B cell (primary cell): ENCODE measurements around the gene TPCN2. TPM values are rescaled to one million over a fixed set of nuclear protein-coding genes. Genes with fewer than 3 reads are reported as not detected.

ENCODE experiments used
- ATAC-seq: fragments of 200-7000 bp; cut with Tn5 transposase; one replicate; pipeline ENCODE4 v1.10.0; 2021; ENCODE audit warnings: low read depth, mild to moderate bottlenecking, moderate number of reproducible peaks, moderate library complexity
- CTCF ChIA-PET: fragments of 350-600 bp; sonication (Branson Sonifier 250); formaldehyde crosslinking; loops from one replicate; lab custom pipeline; 2021; ENCODE audit warnings: antibody characterized with exemption, inconsistent platforms; lab: Charles Lee
- POLR2A ChIA-PET: fragments of 350-600 bp; sonication (Branson Sonifier 250); formaldehyde crosslinking; loops from one replicate; lab custom pipeline; 2021; ENCODE audit warnings: antibody characterized with exemption; lab: Charles Lee
- DNase-seq: peaks from one replicate; pipeline ENCODE4 v3.0.0; 2013
- H2AFZ ChIP-seq: 2 replicates; pipeline ENCODE4 v1.6.1; 2012; ENCODE audit warnings: mild to moderate bottlenecking, low read depth, low read length; ENCODE audit not compliant: insufficient read depth, poor library complexity, severe bottlenecking
- H3K27ac ChIP-seq, 2 donors: 1 replicate in 1 of 2; 2 replicates in 1 of 2; pipeline ENCODE4 v1.5.1; 2012 to 2013; ENCODE audit warnings: low read length in 2 of 2, mild to moderate bottlenecking in 2 of 2, moderate library complexity in 1 of 2
- H3K27me3 ChIP-seq, 4 experiments: fragments of 200-600 bp in 1 of 4; sonication (generic) in 1 of 4; replicated peaks in 1 of 4; 1 replicate in 2 of 4; 2 replicates in 2 of 4; pipeline versions ENCODE4 v1.6.1 to v1.7.0; 2013 to 2016; ENCODE audit warnings: low read length in 3 of 4, mild to moderate bottlenecking in 2 of 4, mixed read lengths in 1 of 4, moderate library complexity in 1 of 4; ENCODE audit not compliant: insufficient read depth in 4 of 4, control insufficient read depth in 3 of 4; ENCODE audit errors: control extremely low read depth in 1 of 4
- H3K36me3 ChIP-seq, 2 experiments: replicated peaks in 1 of 2; 1 replicate in 1 of 2; 2 replicates in 1 of 2; pipeline versions ENCODE4 v1.6.1 to v1.7.1; 2013; ENCODE audit warnings: low read length in 1 of 2; ENCODE audit not compliant: insufficient read depth in 2 of 2, control insufficient read depth in 1 of 2; ENCODE audit errors: control extremely low read depth in 1 of 2, extremely low read depth in 1 of 2
- H3K4me1 ChIP-seq, 2 donors: fragments of 200-600 bp in 1 of 2; sonication (generic) in 1 of 2; 1 replicate in 1 of 2; 2 replicates in 1 of 2; pipeline versions ENCODE4 v1.5.1 to v1.6.1; 2013 to 2017; ENCODE audit warnings: low read length in 2 of 2; ENCODE audit not compliant: control insufficient read depth in 2 of 2, insufficient read depth in 2 of 2
- H3K4me2 ChIP-seq: replicated peaks from 2 replicates; pipeline ENCODE3; 2012; ENCODE audit warnings: mild to moderate bottlenecking, low read depth, low read length; ENCODE audit not compliant: poor library complexity, severe bottlenecking
- H3K4me3 ChIP-seq, 5 experiments: fragments of 200-600 bp in 1 of 5; sonication (generic) in 1 of 5; 1 replicate in 3 of 5; 2 replicates in 2 of 5; pipeline versions ENCODE4 v1.5.1 to v1.7.0; 2011 to 2016; ENCODE audit warnings: low read length in 4 of 5, mild to moderate bottlenecking in 4 of 5, low read depth in 2 of 5, control low read depth in 1 of 5, moderate library complexity in 1 of 5; ENCODE audit not compliant: insufficient read depth in 1 of 5; ENCODE audit errors: control extremely low read depth in 1 of 5, extremely low read depth in 1 of 5
- H3K79me2 ChIP-seq: fragments of 200-600 bp; sonication (generic); one replicate; pipeline ENCODE4 v1.6.0; 2016; ENCODE audit warnings: low read length; ENCODE audit not compliant: control insufficient read depth, insufficient read depth
- H3K9ac ChIP-seq: fragments of 200-600 bp; sonication (generic); 2 replicates; pipeline ENCODE4 v1.6.1; 2017; ENCODE audit warnings: mild to moderate bottlenecking, low read length, moderate library complexity
- H3K9me3 ChIP-seq, 3 donors: one replicate each; pipeline versions ENCODE4 v1.6.1 to v1.7.1; 2013; ENCODE audit warnings: low read length in 2 of 3; ENCODE audit not compliant: control insufficient read depth in 2 of 3, insufficient read depth in 1 of 3; ENCODE audit errors: control extremely low read depth in 1 of 3
- H4K20me1 ChIP-seq: 2 replicates; pipeline ENCODE4 v1.6.0; 2012; ENCODE audit warnings: mild to moderate bottlenecking, low read length; ENCODE audit not compliant: insufficient read depth, control insufficient read depth, poor library complexity, severe bottlenecking
- H3K27ac Mint-ChIP-seq: one replicate; pipeline ENCODE4 v1.8.0; 2021; ENCODE audit warnings: mixed read lengths
- H3K27me3 Mint-ChIP-seq: one replicate; pipeline ENCODE4 v1.8.0; 2021; ENCODE audit warnings: mixed read lengths
- H3K4me1 Mint-ChIP-seq: one replicate; pipeline ENCODE4 v1.8.0; 2021; ENCODE audit warnings: mixed read lengths
- H3K4me3 Mint-ChIP-seq: one replicate; pipeline ENCODE4 v1.8.0; 2021; ENCODE audit warnings: mixed read lengths
- H3K9me3 Mint-ChIP-seq: one replicate; pipeline ENCODE4 v1.8.0; 2022; ENCODE audit warnings: mixed read lengths; ENCODE audit not compliant: insufficient read depth
- EZH2 ChIP-seq: IDR thresholded peaks from 2 replicates; pipeline ENCODE4 v1.6.1; 2012; ENCODE audit warnings: borderline replicate concordance, low read depth, mild to moderate bottlenecking, moderate library complexity, low read length; ENCODE audit not compliant: insufficient read depth, poor library complexity, severe bottlenecking
- WGBS: methylation state at CpG from one replicate; pipeline ENCODE4 v1.1.5; 2013; ENCODE audit warnings: missing lambda C conversion rate; ENCODE audit not compliant: insufficient coverage; 5-methylcytosine and 5-hydroxymethylcytosine counted together
- intact Hi-C: fragments of 100-400 bp; cut with micrococcal nuclease; formaldehyde crosslinking; loops from one replicate; pipeline ENCODE4 v1.10.0; 2022
- polyA plus RNA-seq: library from polyadenylated mRNA; depleted of rRNA; stranded (reverse); fragments of >200 nt; gene quantifications from 2 replicates; pipeline ENCODE4 v1.2.3, GENCODE V29; 2012
- total RNA-seq, 2 donors: library from RNA; stranded (reverse); fragments of 120-200 nt in 1 of 2; gene quantifications; 1 replicate in 1 of 2; 2 replicates in 1 of 2; pipeline versions ENCODE4 v1.2.3 to v1.2.4, GENCODE V29; 2013 to 2022
- TF ChIP-seq, protein P1 (sequence below): fragments of 200-600 bp; IDR thresholded peaks from one replicate; pipeline ENCODE4 v1.8.0; 2022; ENCODE audit warnings: antibody characterized with exemption, mild to moderate bottlenecking

TPCN2 gene
- total and polyA plus RNA-seq, 2 donors (not counting 1 experiment from before 2014, with no cell fraction given), result 16.8 to 71.4 TPM

DNA sequence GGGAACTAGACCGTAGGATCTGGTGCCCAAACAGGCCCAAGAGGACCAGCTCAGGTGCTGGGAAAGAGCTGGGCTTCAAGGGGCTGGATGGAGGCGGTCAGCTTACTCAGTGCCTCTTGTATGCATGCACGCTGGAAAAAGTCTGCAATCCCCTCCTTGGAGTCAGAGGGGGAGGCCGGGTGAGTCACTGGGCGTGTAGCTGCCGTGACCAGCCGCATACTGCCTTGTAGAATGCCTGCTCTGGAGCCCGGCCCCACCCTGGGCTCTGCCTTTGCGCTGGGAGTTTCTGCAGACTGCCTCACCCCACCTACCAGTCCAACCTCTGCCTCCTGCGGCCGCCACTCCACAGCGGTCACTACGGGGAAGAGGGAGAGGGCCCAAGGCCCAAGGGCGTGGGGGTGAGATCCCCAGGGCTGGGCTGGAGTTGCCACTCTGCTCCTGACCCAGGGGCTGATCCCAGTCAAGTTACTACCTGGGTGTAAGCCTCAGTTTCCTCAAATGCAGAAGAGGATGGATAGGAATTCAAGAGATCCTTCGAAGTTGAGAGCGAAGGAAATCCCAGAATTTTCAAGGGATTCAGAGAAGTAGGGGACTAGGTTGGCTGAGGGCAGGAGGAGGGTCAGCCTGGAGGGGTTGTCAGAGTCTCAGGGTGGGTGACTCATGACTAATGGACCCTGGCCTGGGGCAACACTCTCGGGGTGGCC is 39.8 kb upstream of the TPCN2 start:
- Histone ChIP-seq H4K20me1 (no peaks in the 10 kb centered on the region), H3K4me2 (no peak overlapping the region), H3K36me3 (no peaks in the 10 kb centered on the region), H3K27me3 (peaks cover 0 to 46% (median 13%) of the 10 kb centered on the region in 4 experiments), H3K9me3 (no peaks in the 10 kb centered on the region), H2AFZ (no peak overlapping the region), H3K79me2 (no peaks in the 10 kb centered on the region), H3K27ac (no peak overlapping the region), H3K4me3 (no peak overlapping the region), H3K4me1 (peaks cover 0 to 3% of the 10 kb centered on the region in 2 donors), H3K9ac (no peak overlapping the region)
- ATAC-seq, result no peak
- no peaks in the 10 kb centered on the region for H3K9me3 Mint-ChIP-seq
- no peak for DNase-seq
- intact Hi-C loops, result no loop called here
- ChIA-PET POLR2A (no interaction called here), CTCF (no interaction called here)
- no peak overlapping the region for H3K4me3 Mint-ChIP-seq
- no peak overlapping the region for H3K27ac Mint-ChIP-seq
- WGBS, result 87% methylated on average over 17 of the region's 17 CpGs
- peaks cover 37% of the 10 kb centered on the region for H3K27me3 Mint-ChIP-seq
- H3K4me1 Mint-ChIP-seq, result peaks cover 2% of the 10 kb centered on the region
- TF ChIP-seq EZH2, result no peak
- TF ChIP-seq, protein P1, sequence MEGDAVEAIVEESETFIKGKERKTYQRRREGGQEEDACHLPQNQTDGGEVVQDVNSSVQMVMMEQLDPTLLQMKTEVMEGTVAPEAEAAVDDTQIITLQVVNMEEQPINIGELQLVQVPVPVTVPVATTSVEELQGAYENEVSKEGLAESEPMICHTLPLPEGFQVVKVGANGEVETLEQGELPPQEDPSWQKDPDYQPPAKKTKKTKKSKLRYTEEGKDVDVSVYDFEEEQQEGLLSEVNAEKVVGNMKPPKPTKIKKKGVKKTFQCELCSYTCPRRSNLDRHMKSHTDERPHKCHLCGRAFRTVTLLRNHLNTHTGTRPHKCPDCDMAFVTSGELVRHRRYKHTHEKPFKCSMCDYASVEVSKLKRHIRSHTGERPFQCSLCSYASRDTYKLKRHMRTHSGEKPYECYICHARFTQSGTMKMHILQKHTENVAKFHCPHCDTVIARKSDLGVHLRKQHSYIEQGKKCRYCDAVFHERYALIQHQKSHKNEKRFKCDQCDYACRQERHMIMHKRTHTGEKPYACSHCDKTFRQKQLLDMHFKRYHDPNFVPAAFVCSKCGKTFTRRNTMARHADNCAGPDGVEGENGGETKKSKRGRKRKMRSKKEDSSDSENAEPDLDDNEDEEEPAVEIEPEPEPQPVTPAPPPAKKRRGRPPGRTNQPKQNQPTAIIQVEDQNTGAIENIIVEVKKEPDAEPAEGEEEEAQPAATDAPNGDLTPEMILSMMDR, result no peak

DNA sequence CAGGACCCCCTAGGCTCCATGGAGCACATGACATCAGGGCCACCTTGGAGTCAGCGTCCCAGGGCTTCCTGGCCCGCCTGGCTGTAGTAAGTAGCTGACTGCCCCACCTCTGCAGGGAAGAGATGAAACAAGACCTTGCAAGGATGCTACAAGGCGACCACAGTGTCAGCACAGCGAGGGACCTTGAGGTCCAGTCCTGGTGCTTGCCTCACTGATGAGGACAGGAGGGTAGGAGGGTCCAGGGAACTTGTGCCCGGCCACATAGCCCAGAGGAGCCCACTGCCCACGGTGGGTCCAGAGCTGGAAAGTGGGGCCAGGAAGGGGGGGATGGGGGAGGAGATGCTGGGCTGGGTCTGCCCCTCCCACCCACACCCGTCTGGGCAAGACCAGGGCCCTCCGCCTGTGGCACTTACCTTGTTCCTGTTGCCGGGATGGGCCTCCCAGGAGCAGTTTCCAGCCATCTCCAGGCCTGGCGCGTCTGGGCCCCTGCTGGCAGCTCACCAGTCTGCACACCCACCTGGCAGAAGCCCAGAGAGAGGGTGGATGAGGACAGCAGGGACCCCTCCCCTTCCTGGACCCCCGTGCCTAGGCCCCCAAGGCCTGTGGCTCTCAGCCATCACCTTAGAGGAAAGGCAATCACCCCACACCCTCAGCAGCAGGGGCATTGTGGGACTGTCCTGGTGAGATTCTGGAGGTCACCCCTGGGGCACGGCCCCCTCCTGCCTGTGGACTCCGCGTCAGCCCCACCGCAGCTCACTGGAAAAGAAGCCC is 39.1 kb upstream of the TPCN2 start:
- no peak overlapping the region for H3K27ac ChIP-seq
- H3K4me1 ChIP-seq, result peaks cover 0 to 3% of the 10 kb centered on the region in 2 donors
- TF ChIP-seq EZH2, result no peak
- TF ChIP-seq, protein P1, result no peak
- H3K27me3 ChIP-seq, result peaks cover 0 to 47% (median 13%) of the 10 kb centered on the region in 4 experiments
- H3K9me3 ChIP-seq, result no peaks in the 10 kb centered on the region
- ChIA-PET CTCF (no interaction called here), POLR2A (no interaction called here)
- H4K20me1 ChIP-seq, result no peaks in the 10 kb centered on the region
- no peak overlapping the region for H3K4me2 ChIP-seq
- no peaks in the 10 kb centered on the region for H3K79me2 ChIP-seq
- intact Hi-C loops, result loop anchor here (2.0 kb wide), 1 partner anchor 79 kb away; no protein-coding TSS in a partner anchor
- DNase-seq (no peak), ATAC-seq (no peak)
- Mint-ChIP-seq H3K27me3 (peaks cover 37% of the 10 kb centered on the region), H3K4me1 (peaks cover 2% of the 10 kb centered on the region), H3K27ac (no peak overlapping the region), H3K9me3 (no peaks in the 10 kb centered on the region), H3K4me3 (no peak overlapping the region)
- no peak overlapping the region for H3K4me3 ChIP-seq
- no peaks in the 10 kb centered on the region for H3K36me3 ChIP-seq
- no peak overlapping the region for H2AFZ ChIP-seq
- no peak overlapping the region for H3K9ac ChIP-seq
- WGBS, result 82% methylated on average over 10 of the region's 16 CpGs
